ENCODE results near the gene CHMP6.

Gene CHMP6

GRCh38 chr17:80970762-80971703, 20.6 kb upstream of the CHMP6 start:
- DNase-seq (ENCODE audit: low read depth), result no peak

GRCh38 chr17:80971704-80972304, 19.8 kb upstream of the CHMP6 start:
- DNase-seq (ENCODE audit: low read depth), result no peak

GRCh38 chr17:80976701-80977100, 14.9 kb upstream of the CHMP6 start:
- no peak for DNase-seq (ENCODE audit: low read depth)

- DNase-seq (ENCODE audit: low read depth), result no peak
Observed at GRCh38 chr17:80977172-80977571, 14.5 kb upstream of the CHMP6 start.

GRCh38 chr17:80978499-80979497, 12.8 kb upstream of the CHMP6 start:
- DNase-seq (ENCODE audit: low read depth), result no peak

- no peak for DNase-seq (ENCODE audit: low read depth)
Observed at GRCh38 chr17:80979547-80980378, 11.9 kb upstream of the CHMP6 start.

- DNase-seq (ENCODE audit: low read depth), result peak; percentile 28
Observed at GRCh38 chr17:80980397-80981061, 11.1 kb upstream of the CHMP6 start.

GRCh38 chr17:80981062-80981902, 10.4 kb upstream of the CHMP6 start:
- DNase-seq (ENCODE audit: low read depth), result no peak

- DNase-seq (ENCODE audit: low read depth), result no peak
Observed at GRCh38 chr17:80981929-80982425, 9.7 kb upstream of the CHMP6 start.

- no peak for DNase-seq (ENCODE audit: low read depth)
Observed at GRCh38 chr17:80982426-80982974, 9.1 kb upstream of the CHMP6 start.

GRCh38 chr17:80983545-80983944, 8.1 kb upstream of the CHMP6 start:
- DNase-seq (ENCODE audit: low read depth), result no peak

- no peak for DNase-seq (ENCODE audit: low read depth)
Observed at GRCh38 chr17:80984749-80985148, 6.9 kb upstream of the CHMP6 start.

GRCh38 chr17:80986046-80986445, 5.6 kb upstream of the CHMP6 start:
- DNase-seq (ENCODE audit: low read depth), result no peak

GRCh38 chr17:80986816-80987475, 4.7 kb upstream of the CHMP6 start:
- no peak for DNase-seq (ENCODE audit: low read depth)

GRCh38 chr17:80987941-80988461, 3.6 kb upstream of the CHMP6 start:
- DNase-seq (ENCODE audit: low read depth), result no peak

- no peak for DNase-seq (ENCODE audit: low read depth)
Observed at GRCh38 chr17:80989586-80989913, 2.1 kb upstream of the CHMP6 start.

- DNase-seq (ENCODE audit: low read depth), result no peak
Observed at GRCh38 chr17:80990921-80991644, 558 bp upstream of the CHMP6 start.
